Prostate gland (tissue), 2 donors: ENCODE results near the gene TMEM181.

Source experiments
- POLR2A ChIP-seq: fragments of 450-650 bp; IDR thresholded peaks from one replicate; pipeline ENCODE4 v1.6.1; 2016; ENCODE audit warnings: antibody characterized with exemption, mild to moderate bottlenecking
- POLR2AphosphoS5 ChIP-seq: sonication (generic); formaldehyde crosslinking; IDR thresholded peaks from one replicate; pipeline ENCODE4 v1.6.1; 2017; ENCODE audit warnings: antibody characterized with exemption
- TF ChIP-seq, protein P1 (sequence below), 4 experiments: fragments of 200-600 bp in 2 of 4; fragments of 450-650 bp in 2 of 4; sonication (generic) in 2 of 4; IDR thresholded peaks; 1 replicate in 3 of 4; 2 replicates in 1 of 4; pipeline ENCODE4 v1.5.1; 2016 to 2019; ENCODE audit warnings: antibody characterized with exemption in 4 of 4, mild to moderate bottlenecking in 2 of 4, moderate library complexity in 2 of 4

DNA sequence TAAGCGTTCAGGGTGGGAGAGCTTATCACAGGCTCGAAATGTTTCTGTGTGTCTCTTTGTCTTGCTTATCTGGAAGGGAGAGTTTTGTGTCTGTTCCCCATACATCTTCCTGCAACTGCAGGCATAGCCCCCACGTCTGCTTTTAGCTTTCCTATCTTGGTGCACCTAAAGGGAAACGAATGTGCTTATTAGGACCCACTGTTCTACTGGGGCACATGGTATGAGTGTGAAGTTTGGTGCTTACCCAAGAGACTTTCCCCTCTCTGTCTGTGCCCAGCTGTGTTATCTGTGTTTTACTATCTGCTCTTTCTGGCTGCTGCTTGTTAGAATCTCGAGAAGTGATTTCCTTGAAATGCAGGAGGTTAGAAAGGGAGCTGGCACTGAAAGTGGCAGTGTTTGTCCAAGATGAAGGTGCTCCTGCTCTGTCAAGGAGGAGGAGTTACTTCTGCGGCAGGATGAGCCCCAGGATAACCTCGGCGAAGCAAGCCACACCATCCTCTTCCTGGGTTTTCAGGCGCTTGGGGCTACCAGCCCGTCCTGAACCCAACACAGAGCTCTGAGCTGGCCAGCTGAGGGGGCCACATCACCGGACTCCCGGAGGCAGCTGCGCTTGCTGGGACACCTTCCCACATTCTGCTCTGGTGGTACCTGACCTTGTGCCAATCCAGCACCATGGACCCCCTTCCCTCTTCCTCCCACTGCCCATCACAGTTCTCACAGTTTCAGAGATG is 61.2 kb downstream of the TMEM181 start:
- TF ChIP-seq, protein P1, sequence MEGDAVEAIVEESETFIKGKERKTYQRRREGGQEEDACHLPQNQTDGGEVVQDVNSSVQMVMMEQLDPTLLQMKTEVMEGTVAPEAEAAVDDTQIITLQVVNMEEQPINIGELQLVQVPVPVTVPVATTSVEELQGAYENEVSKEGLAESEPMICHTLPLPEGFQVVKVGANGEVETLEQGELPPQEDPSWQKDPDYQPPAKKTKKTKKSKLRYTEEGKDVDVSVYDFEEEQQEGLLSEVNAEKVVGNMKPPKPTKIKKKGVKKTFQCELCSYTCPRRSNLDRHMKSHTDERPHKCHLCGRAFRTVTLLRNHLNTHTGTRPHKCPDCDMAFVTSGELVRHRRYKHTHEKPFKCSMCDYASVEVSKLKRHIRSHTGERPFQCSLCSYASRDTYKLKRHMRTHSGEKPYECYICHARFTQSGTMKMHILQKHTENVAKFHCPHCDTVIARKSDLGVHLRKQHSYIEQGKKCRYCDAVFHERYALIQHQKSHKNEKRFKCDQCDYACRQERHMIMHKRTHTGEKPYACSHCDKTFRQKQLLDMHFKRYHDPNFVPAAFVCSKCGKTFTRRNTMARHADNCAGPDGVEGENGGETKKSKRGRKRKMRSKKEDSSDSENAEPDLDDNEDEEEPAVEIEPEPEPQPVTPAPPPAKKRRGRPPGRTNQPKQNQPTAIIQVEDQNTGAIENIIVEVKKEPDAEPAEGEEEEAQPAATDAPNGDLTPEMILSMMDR (IDR thresholded peaks at IDR 0.05) = no peak
- TF ChIP-seq POLR2AphosphoS5 = no peak
- no peak for TF ChIP-seq POLR2A
